ENCODE results near the gene QTRT2.

Gene QTRT2

DNA sequence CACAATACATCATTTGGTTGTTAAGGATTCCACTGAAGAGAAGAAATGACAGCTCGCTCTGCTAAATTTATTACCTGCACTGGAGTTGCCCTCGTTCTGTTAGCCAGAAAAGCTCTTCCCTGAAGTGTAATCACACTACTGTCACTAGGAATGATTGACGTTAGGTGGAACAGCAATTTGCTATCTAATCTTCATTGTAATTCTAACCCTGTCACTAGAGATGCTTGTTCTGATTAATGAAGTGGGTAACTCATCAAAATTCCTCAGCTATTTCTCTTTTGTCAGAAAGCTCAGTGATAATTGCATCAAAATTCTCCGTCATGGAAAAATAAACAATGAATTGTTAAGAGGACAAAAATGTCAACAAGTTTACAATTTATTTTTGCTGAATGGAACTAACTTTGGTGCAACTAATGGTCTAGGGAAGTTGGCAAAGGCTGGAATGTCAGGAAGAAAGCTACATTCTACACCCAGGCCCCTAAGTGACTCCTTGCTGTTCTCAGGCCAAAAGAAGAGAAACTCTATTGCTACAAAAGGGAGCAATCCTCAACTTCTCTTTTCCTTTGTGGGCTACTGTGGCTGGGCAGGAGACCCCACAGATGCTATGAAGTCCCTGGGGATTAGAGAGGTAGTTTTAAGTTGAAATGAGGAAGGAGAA is 34.3 kb upstream of the QTRT2 start (continued):
- TF ChIP-seq ZNF843 (tag by site-specific recombination; IDR thresholded peaks at IDR 0.05) (0 out of 2 replicates have a peak, but pooled peaks have one; percentile 20), ZNF423 (tag by site-specific recombination; IDR thresholded peaks at IDR 0.05) (no peak), KLF7 (tag by site-specific recombination; IDR thresholded peaks at IDR 0.05; ENCODE audit: borderline replicate concordance) (no peak), ZNF701 (tag by site-specific recombination; IDR thresholded peaks at IDR 0.05) (no peak), ZNF654 (tag by site-specific recombination; IDR thresholded peaks at IDR 0.05; ENCODE audit: low read depth) (no peak), ZFP37 (tag by site-specific recombination; IDR thresholded peaks at IDR 0.05) (no peak), REPIN1 (tag by site-specific recombination; IDR thresholded peaks at IDR 0.05; ENCODE audit: low read depth) (no peak)
- TF ChIP-seq, protein P1, sequence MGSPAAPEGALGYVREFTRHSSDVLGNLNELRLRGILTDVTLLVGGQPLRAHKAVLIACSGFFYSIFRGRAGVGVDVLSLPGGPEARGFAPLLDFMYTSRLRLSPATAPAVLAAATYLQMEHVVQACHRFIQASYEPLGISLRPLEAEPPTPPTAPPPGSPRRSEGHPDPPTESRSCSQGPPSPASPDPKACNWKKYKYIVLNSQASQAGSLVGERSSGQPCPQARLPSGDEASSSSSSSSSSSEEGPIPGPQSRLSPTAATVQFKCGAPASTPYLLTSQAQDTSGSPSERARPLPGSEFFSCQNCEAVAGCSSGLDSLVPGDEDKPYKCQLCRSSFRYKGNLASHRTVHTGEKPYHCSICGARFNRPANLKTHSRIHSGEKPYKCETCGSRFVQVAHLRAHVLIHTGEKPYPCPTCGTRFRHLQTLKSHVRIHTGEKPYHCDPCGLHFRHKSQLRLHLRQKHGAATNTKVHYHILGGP (tag by site-specific recombination; IDR thresholded peaks at IDR 0.05): peak; percentile 71

DNA sequence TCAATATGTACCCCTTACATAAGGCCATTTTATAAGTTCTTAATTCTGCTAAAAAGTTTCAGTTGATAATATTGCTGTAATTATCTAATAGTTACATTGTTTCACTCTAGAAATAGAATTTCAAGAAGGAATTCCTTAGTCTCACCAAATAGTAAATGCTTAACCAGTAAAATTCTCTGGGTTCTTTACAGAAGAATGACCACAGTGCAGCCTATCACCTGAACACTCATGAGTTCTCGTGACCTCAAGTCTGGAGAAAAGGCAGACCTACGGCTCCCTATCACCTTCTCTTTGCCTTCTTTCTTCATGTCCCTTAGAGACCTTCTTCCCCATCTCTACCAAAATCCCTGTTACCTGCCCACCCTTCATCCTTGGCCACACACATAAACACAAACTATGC is 31.1 kb upstream of the QTRT2 start:
- POLR2A ChIA-PET: no interaction called here
- H3K27ac ChIP-seq (ENCODE audit: extremely low read depth, low read depth, low read length): no peak overlapping the region
- CTCF ChIA-PET: no interaction called here

DNA sequence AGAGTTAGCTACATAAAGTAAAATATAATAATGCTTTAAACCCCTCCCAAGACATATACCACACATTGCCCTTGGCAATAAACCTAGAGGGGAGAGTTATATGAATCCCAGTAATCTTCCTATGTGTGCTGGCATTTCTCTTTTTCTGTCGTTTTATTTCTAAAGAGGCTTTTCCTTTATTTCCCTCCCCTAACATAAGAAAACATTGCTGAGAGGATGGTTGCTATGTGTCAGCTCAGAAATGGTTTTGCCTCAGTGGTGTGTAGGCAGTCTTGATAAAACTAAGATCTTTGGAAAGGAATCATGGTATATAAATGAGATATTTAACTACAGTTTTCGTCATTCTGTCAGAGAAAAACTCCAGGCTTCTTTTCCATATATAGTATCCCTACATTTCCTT is 30.2 kb upstream of the QTRT2 start:
- Histone ChIP-seq H3K36me3 (ENCODE audit: control insufficient read depth in 2 of 2, insufficient read depth in 1 of 2, low read length in 2 of 2) (no peaks in the 10 kb centered on the region), H3K27ac (ENCODE audit: extremely low read depth, low read depth, low read length) (no peak overlapping the region), H3K9me3 (ENCODE audit: control insufficient read depth, insufficient read depth, low read depth, low read length) (no peaks in the 10 kb centered on the region), H3K4me1 (ENCODE audit: control insufficient read depth, insufficient read depth, low read length) (no peaks in the 10 kb centered on the region), H3K4me3 (ENCODE audit: low read depth, low read length) (no peak overlapping the region)
- TF ChIP-seq, protein P2, sequence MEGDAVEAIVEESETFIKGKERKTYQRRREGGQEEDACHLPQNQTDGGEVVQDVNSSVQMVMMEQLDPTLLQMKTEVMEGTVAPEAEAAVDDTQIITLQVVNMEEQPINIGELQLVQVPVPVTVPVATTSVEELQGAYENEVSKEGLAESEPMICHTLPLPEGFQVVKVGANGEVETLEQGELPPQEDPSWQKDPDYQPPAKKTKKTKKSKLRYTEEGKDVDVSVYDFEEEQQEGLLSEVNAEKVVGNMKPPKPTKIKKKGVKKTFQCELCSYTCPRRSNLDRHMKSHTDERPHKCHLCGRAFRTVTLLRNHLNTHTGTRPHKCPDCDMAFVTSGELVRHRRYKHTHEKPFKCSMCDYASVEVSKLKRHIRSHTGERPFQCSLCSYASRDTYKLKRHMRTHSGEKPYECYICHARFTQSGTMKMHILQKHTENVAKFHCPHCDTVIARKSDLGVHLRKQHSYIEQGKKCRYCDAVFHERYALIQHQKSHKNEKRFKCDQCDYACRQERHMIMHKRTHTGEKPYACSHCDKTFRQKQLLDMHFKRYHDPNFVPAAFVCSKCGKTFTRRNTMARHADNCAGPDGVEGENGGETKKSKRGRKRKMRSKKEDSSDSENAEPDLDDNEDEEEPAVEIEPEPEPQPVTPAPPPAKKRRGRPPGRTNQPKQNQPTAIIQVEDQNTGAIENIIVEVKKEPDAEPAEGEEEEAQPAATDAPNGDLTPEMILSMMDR (tag by site-specific recombination; IDR thresholded peaks at IDR 0.05): no peak
- TF ChIP-seq, protein P3, sequence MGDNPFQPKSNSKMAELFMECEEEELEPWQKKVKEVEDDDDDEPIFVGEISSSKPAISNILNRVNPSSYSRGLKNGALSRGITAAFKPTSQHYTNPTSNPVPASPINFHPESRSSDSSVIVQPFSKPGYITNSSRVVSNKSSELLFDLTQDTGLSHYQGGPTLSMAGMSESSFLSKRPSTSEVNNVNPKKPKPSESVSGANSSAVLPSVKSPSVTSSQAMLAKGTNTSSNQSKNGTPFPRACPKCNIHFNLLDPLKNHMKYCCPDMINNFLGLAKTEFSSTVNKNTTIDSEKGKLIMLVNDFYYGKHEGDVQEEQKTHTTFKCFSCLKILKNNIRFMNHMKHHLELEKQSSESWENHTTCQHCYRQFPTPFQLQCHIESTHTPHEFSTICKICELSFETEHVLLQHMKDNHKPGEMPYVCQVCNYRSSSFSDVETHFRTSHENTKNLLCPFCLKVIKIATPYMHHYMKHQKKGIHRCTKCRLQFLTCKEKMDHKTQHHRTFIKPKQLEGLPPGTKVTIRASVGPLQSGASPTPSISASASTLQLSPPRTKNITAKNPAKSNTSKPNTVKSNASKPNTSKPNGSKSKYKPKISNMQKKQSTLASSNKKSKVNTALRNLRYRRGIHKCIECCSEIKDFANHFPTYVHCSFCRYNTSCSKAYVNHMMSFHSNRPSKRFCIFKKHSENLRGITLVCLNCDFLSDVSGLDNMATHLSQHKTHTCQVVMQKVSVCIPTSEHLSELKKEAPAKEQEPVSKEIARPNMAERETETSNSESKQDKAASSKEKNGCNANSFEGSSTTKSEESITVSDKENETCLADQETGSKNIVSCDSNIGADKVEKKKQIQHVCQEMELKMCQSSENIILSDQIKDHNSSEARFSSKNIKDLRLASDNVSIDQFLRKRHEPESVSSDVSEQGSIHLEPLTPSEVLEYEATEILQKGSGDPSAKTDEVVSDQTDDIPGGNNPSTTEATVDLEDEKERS (tag by site-specific recombination; IDR thresholded peaks at IDR 0.05): no peak
- TF ChIP-seq, protein P4, sequence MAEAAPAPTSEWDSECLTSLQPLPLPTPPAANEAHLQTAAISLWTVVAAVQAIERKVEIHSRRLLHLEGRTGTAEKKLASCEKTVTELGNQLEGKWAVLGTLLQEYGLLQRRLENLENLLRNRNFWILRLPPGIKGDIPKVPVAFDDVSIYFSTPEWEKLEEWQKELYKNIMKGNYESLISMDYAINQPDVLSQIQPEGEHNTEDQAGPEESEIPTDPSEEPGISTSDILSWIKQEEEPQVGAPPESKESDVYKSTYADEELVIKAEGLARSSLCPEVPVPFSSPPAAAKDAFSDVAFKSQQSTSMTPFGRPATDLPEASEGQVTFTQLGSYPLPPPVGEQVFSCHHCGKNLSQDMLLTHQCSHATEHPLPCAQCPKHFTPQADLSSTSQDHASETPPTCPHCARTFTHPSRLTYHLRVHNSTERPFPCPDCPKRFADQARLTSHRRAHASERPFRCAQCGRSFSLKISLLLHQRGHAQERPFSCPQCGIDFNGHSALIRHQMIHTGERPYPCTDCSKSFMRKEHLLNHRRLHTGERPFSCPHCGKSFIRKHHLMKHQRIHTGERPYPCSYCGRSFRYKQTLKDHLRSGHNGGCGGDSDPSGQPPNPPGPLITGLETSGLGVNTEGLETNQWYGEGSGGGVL (tag by site-specific recombination; IDR thresholded peaks at IDR 0.05): no peak
- ChIA-PET POLR2A (no interaction called here), CTCF (no interaction called here)

More for the DNA sequence above, 31.1 kb upstream of the QTRT2 start:
- no peaks in the 10 kb centered on the region for H3K36me3 ChIP-seq (ENCODE audit: control insufficient read depth in 2 of 2, insufficient read depth in 1 of 2, low read length in 2 of 2)
- no peaks in the 10 kb centered on the region for H3K9me3 ChIP-seq (ENCODE audit: control insufficient read depth, insufficient read depth, low read depth, low read length)
- H3K4me1 ChIP-seq (ENCODE audit: control insufficient read depth, insufficient read depth, low read length): no peaks in the 10 kb centered on the region
- no peak overlapping the region for H3K4me3 ChIP-seq (ENCODE audit: low read depth, low read length)
- TF ChIP-seq MEIS1 (CRISPR knock-in tag; IDR thresholded peaks at IDR 0.05; ENCODE audit: borderline replicate concordance) (no peak), ZNF311 (tag by site-specific recombination; IDR thresholded peaks at IDR 0.05; ENCODE audit: borderline replicate concordance) (no peak), ZNF48 (tag by site-specific recombination; IDR thresholded peaks at IDR 0.05) (no peak)
